HCT116 (cell line): Measurements from ENCODE around the gene PAK6.

Experiments
- ATF3 ChIP-seq: IDR thresholded peaks from 2 replicates; pipeline ENCODE4 v1.6.1; 2012
- CTCF ChIP-seq, 3 experiments: fragments of 200-600 bp in 1 of 3; sonication (generic) in 1 of 3; IDR thresholded peaks in 2 of 3; conservative IDR thresholded peaks in 1 of 3; 2 replicates each; pipeline ENCODE4 v1.5.1; 2012 to 2017; ENCODE audit warnings: low read depth in 2 of 3, low read length in 2 of 3, antibody characterized with exemption in 1 of 3, borderline replicate concordance in 1 of 3, control low read depth in 1 of 3, mild to moderate bottlenecking in 1 of 3, mixed read lengths in 1 of 3, mixed run types in 1 of 3, moderate library complexity in 1 of 3; ENCODE audit not compliant: insufficient read depth in 1 of 3
- POLR2A ChIP-seq: IDR thresholded peaks from 2 replicates; pipeline ENCODE4 v1.7.0; 2011; ENCODE audit warnings: borderline replicate concordance; ENCODE audit not compliant: insufficient read depth, insufficient read length; ENCODE audit errors: extremely low read depth
- POLR2AphosphoS5 ChIP-seq: IDR thresholded peaks from 2 replicates; pipeline ENCODE4 v1.6.1; 2011; ENCODE audit warnings: mild to moderate bottlenecking, low read depth, low read length, moderate library complexity

GRCh38 chr15:40314723-40315276, 75.9 kb downstream of the PAK6 start:
- TF ChIP-seq POLR2A, result no peak
- TF ChIP-seq POLR2AphosphoS5, result no peak
- TF ChIP-seq ATF3, result no peak
- TF ChIP-seq CTCF (IDR thresholded peaks at IDR 0.05 in 2 of 3, conservative IDR thresholded peaks at IDR 0.05 in 1 of 3; ENCODE audit: borderline replicate concordance in 1 of 3, insufficient read depth in 1 of 3, low read depth in 2 of 3, low read length in 2 of 3), result no peak
